Right kidney (tissue), 1 donor: Measurements from ENCODE around the gene ASF1B.

Experiments used
- DNase-seq: peaks from one replicate; pipeline ENCODE4 v3.0.0-alpha.2; 2016

ASF1B gene

GRCh38 chr19:14138576-14139265 lies 2.3 kb upstream of the ASF1B start:
- DNase-seq, result no peak

- no peak for DNase-seq
Observed at GRCh38 chr19:14135985-14136508, 342 bp downstream of the ASF1B start.

DNA sequence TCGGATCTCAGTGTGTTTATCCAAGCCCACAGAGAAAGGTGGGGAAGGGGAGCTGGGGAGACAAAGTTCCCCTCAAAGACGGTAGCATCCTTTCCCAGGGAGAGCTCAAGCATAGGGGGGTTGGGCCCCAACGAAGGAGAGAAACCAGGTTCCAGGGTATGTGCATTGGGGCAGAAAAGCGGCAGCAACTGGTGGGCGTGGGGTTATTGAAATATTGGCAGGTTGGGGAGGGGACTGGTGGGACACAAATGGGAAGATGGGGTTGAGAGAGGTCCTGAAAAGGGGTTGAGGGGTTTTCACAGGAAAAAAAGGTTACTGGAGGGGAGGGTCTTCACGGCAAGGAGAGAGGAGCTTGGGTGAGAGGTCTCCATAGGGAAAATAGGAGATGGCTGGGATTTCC lies 1.0 kb downstream of the ASF1B start:
- no peak for DNase-seq

GRCh38 chr19:14127929-14128509 lies 8.4 kb downstream of the ASF1B start:
- no peak for DNase-seq

DNA sequence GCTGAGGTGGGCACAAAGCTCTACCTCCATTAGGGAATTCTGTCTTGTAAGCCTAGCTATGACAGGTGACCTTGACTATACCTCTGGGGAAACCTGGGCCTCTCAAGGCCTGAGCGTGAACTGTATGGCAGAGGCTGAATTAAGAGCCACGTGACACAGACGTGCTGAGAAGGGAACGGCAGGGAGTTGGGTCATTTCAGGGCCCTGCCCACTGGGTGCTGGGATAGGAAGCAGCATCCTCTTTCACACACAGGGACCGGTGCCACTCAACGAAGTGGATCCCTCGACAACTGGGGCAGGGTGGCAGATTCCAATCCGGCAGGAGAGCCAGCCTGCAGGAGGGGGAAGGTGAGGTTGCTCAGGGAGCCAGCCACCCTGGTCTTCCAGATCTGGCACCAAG lies 9.2 kb downstream of the ASF1B start:
- no peak for DNase-seq

GRCh38 chr19:14122924-14123323 lies 13.5 kb downstream of the ASF1B start:
- DNase-seq, result no peak

DNA sequence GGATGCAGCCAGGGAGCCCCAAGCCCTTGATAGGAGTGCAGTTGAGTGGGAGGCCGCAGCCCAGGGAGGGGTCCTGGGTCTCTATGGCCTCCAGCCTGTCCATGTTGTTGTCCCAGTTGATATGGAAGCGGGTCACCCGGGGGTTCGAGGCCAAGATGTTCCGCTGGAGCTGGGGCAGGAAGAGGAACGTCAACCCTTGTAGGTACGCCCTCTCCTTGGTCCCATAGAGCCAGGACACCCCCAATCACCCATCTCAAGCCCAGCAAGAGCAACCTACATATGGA lies 15.9 kb downstream of the ASF1B start:
- DNase-seq, result no peak

GRCh38 chr19:14119644-14120496 lies 16.5 kb downstream of the ASF1B start:
- no peak for DNase-seq

DNA sequence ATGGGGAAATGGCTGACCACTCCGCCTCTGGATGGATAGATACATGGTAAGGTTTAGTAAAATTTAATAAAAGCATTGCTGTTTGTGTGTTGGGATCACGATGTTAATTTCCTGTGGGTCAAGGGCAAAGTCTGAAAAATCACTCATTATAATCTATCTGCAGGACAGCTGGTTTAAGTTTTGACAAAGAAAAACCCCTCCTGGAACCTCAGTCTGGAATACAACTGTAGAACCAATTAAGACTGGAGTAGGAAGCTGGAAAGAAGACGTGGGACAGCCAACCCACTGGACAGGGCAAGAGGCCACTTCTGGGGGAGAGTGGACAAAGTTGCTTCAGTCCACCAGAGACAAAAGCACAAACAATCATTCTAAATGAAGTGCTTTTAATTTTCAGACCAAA lies 17.2 kb downstream of the ASF1B start:
- no peak for DNase-seq

GRCh38 chr19:14118165-14119051 lies 18.0 kb downstream of the ASF1B start:
- peak; percentile 76 for DNase-seq

- DNase-seq, result peak; percentile 81
Observed at GRCh38 chr19:14117668-14118164, 18.7 kb downstream of the ASF1B start, which contains the start of gene PRKACA. PRKACA (minus strand) TSS chr19:14117762; CDS start chr19:14117547, 215 bp downstream.

DNA sequence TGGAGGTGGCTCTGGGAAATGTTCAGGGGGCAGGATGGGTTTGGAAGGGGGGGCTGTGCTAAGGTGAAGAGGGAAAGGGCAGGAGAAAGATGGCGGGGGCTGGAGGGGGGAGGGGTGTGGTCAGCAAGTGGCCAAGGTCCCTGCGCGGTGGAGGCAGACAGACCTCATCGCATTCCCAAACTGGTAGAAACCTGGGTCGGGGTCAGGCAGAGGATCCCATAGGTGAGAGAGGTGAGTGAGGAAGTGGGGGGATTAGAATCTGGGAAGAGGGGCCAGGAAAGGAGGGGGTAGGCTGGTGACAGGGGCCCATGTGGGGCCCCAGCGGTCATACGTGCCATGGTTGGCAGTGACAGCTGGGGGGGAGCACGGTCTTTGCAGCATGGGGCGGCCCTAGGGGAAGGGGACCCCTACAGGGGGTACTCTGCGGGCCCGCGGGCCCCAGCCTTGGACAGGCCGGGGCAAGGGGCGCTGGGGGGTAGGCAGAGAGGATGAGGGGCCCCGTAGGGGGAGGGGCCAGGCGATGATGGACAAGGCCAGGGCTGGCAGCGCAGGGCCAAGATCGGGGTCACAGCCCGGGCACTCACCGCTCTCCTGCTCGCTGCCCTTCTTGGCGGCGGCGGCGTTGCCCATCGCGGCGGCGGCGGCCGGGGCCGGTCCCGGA lies 19.3 kb downstream of the ASF1B start:
- peak; percentile 24 for DNase-seq

- no peak for DNase-seq
Observed at GRCh38 chr19:14116525-14116917, 19.9 kb downstream of the ASF1B start.

GRCh38 chr19:14115756-14116155 lies 20.6 kb downstream of the ASF1B start:
- DNase-seq, result no peak

- no peak for DNase-seq
Observed at GRCh38 chr19:14114854-14115253, 21.5 kb downstream of the ASF1B start.

- no peak for DNase-seq
Observed at GRCh38 chr19:14114439-14114838, 21.9 kb downstream of the ASF1B start.

DNA sequence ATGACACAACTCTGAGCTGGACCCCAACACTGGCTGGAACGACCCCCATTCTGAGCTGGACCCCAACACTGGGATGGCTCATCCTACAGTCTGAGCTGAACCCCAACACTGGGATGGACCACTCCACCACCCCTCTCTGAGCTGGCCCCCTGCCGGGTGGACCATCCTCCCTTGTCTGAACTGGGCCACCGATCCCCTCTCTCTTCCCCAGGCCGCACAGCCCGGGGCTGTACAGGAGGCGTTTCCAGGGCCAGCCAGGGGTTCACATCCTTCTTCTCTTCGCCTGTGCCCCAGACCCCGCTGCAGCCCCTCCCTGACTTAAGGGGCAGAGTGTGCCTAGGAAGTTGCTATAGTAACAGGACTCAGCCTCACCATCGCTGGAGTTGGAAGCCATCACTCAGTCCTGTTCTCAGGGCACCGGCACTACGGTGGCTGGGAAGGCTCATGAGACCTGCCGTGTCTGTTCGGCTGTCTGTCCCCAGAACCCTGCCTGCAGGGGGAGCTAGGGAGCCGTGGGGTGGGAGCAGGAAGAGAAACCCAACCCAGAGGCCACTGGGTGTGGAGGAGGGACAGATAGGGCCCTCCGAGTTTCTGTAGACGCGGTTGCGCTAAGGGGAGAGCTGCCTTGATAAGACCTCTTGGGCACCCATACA lies 22.5 kb downstream of the ASF1B start:
- DNase-seq, result no peak

- peak; percentile 40 for DNase-seq
Observed at GRCh38 chr19:14112809-14113385, 23.5 kb downstream of the ASF1B start.

DNA sequence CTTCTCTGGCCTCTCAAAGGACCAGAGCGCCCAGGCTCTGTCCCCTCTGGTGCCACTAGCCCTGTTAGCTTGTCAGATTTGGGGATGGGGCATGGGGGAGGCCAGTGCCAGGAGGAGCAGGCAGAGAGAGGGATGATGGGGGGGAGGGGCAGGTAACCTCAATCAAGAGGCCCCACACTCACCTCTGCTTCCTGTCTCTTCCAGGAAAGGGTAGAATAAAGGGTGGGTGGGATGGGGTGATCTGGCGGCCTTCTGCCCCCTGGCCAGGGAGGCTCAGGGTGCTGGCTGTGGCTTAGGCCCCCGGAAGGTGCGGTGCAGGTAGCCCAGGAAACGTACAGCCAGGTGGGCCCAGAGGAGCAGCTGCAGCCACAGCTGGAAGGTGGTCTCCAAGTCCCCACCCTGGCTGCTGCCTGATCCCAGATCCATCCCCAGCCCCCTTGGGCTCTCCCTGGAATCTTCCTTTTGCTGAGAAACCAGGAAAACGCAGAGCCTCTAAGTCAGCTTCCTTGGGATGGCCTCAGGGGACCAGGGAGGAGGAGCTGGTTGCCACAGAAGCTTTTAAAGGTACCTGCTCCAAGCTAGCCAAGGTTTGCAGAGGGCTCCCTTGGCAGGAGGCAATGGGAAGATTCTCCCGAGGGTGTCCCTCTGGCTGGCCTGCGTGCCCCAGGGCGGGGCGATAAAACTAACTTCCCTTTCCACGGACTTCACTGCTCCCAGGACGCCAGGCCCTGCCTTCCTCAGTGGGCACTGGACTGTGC lies 24.2 kb downstream of the ASF1B start:
- DNase-seq, result no peak

GRCh38 chr19:14111486-14111885 lies 24.9 kb downstream of the ASF1B start:
- DNase-seq, result no peak
